Hippocampal formation (tissue), 2 donors: ENCODE measurements around the gene ITIH1.
"Not testable (repeated sequence)": the region's sequence is repeated elsewhere in the genome, so short reads cannot be mapped to it uniquely, and the experiment has no call there.

Experiments used
- DNase-seq, 2 donors: peaks; one replicate each; lab custom pipeline; 2025; lab: John Stamatoyannopoulos, UW

ITIH1 gene, protein sequence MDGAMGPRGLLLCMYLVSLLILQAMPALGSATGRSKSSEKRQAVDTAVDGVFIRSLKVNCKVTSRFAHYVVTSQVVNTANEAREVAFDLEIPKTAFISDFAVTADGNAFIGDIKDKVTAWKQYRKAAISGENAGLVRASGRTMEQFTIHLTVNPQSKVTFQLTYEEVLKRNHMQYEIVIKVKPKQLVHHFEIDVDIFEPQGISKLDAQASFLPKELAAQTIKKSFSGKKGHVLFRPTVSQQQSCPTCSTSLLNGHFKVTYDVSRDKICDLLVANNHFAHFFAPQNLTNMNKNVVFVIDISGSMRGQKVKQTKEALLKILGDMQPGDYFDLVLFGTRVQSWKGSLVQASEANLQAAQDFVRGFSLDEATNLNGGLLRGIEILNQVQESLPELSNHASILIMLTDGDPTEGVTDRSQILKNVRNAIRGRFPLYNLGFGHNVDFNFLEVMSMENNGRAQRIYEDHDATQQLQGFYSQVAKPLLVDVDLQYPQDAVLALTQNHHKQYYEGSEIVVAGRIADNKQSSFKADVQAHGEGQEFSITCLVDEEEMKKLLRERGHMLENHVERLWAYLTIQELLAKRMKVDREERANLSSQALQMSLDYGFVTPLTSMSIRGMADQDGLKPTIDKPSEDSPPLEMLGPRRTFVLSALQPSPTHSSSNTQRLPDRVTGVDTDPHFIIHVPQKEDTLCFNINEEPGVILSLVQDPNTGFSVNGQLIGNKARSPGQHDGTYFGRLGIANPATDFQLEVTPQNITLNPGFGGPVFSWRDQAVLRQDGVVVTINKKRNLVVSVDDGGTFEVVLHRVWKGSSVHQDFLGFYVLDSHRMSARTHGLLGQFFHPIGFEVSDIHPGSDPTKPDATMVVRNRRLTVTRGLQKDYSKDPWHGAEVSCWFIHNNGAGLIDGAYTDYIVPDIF

DNA sequence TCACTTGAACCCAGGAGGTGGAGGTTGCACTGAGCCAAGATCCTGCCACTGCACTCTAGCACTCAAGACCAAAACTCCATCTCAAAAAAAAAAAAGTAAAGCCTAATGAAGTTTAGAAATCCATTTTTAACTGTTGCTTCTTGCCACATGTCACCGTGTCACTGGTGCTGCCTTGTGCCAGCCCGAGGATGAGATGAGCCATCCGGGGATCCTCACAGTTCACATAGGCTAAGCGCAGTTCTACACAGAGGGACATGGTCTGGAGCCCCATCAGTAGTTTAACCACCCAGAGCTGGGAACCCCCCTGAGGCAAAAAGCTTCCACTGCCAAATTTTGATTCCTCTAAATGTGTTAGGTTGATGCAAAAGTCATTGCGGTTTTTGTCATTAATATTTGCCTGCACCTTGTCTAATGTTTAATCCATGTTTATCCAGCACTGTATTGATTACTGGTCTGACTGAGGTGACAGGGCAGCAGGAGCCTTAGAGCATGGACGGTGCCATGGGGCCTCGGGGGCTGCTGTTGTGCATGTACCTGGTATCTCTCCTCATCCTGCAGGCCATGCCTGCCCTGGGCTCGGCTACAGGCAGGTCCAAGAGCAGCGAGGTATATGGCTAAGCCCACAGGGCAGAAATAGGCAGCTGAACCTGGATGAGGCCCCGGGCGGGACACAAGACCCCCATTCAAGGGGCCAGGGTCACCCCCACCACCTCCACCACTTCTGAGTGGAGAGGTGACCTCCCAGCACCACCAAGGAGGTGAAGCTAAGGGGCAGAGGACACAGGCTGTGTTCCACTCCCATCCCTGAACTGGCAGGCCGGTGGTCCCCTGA, at the start of gene ITIH1:
Gene ITIH1, plus strand, starts transcription at position 473 of the 832 bp plus-strand sequence. Its CDS starts 17 bp downstream, at position 490.
- no peak for DNase-seq

DNA sequence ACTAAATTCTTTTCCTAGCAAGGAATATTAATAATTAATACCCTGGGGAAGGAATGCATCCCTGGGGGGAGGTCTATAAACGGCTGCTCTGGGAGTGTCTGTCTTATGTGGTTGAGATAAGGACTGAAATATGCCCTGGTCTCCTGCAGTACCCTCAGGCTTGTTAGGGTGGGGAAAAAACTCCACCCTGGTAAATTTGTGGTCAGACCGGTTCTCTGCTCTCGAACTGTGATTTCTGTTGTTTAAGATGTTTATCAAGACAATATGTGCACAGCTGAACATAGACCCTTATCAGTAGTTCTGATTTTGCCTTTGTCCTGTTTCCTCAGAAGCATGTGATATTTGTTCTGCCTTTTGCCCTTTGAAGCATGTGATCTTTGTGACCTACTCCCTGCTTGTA, 48.6 kb upstream of the ITIH1 start:
- DNase-seq, result not testable (repeated sequence)

DNA sequence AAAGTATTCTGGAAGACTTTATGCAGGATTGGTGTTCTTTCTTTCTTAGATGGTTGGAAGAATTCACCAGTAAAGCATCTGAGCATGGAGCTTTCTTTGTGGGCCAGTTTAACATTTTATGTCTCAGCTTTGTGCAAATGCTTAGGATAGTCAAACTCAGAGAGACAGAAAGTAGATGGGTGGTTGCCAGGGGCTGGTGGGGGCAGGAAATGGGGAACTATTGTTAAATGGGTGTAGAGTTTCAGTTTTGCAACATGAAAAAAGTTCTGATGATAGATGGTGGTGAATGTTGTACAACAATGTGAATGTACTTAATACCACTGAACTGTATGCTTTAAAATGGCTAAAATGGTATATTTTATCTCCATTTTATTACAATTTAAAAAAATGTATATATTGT, 46.7 kb upstream of the ITIH1 start:
- no peak for DNase-seq

DNA sequence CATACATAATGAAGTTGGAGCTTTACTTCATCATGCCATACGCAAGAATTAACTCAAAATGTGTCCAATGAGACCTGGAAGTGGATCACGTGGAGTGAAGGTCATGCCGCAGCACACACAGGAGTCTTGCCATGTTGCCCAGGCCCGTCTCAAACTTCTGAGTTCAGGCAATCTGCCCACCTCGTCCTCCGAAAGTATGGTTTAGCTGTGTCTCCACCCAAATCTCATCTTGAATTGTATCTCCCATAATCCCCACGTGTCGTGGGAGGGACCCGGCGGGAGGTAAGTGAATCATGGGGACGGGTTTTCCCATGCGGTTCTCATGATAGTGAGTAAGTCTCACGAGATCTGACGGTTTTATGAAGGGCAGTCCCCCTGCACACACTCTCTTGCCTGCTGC, 45.8 kb upstream of the ITIH1 start:
- no peak for DNase-seq

DNA sequence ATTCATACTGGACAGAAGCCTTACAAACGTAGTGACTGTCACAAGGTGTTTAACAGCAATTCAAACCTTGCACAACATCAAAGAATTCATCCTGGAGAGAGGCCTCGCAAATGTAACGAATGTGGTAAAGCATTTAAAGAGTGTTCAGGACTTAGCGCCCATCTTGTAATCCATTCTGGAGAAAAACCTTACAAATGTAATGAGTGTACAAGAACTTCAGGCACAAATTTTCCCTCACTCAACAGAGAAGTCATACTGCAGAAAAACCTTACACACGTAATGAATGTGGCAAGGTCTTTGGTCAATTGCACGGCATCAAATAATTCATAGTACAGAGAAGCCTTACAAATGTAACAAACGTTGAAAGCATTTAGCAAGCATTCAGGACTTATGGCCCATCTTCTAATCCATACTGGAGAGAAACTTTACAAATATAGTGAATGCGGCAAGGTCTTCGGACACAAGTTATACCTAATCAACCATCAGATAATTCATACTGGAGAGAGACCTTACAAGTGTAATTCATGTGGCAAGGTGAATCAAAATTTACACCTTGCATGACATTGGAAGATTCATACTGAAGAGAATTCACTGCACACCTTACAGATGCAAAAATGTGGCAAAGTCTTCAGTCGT, 44.0 kb upstream of the ITIH1 start:
- no peak for DNase-seq

DNA sequence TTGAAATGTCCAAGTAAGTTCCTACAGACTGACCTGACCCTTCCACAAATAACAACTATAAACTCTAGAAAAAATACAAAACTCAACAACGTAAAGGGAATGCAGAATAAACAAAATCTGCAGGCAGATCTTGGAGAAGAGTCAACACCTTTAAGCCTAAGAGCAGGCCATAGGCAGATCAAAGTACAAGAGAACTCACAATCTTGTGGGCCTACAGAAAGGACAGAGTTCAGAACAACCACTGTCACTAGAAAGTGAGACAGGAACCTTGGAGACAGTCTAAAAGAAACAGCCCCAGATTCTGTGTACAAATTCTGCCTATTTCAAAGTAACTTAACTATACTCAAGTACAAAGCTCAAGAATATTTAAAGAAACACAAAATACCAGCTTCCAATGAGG, 37.7 kb upstream of the ITIH1 start:
- no peak for DNase-seq

DNA sequence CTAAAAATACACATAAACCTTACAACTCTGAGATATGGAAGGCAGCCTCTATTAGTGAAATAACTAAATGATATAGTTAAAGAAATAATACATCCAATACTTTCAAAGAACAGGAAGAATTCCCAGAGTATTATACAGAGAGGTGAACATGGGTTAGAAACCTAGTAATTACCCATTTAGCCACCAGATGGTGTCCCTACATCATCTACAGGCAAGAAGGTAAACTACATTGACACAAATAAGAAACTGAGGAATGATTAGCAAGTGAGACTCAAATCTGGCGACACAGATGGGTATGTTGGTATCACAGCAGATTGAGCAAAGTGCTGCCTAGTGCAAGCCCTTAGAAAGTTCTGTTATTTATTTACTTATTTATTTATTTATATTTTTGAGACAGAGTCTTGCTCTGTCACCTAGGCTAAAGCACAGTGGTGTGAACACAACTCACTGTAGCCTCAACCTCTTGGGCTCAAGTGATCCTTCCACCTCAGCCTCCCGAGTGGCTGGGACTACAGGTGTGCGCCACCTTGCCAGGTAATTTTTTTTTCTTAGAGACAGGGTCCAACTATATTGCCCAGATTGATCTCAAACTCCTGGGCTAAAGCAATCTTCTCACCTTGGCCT, 34.9 kb upstream of the ITIH1 start:
- DNase-seq, result no peak

DNA sequence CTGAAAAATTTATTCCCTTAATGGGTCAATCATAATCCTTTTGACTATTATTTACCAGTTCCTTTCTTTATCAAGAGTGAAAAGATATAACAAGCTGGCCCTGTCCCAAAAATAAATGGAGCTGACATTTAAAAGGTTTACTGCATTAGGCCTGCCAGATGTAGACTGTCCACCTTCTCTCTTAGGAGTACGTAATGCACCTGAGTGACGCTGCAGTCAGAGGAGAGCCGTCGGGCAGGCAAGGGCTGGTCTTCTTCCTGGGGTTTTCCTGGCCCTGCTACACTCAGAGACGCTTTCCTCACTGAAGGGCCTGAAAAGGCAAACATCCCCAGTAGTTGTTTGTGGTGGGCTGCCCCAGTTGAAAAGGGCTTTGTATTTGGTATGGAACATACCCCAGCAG, 34.2 kb upstream of the ITIH1 start:
- DNase-seq, result no peak

DNA sequence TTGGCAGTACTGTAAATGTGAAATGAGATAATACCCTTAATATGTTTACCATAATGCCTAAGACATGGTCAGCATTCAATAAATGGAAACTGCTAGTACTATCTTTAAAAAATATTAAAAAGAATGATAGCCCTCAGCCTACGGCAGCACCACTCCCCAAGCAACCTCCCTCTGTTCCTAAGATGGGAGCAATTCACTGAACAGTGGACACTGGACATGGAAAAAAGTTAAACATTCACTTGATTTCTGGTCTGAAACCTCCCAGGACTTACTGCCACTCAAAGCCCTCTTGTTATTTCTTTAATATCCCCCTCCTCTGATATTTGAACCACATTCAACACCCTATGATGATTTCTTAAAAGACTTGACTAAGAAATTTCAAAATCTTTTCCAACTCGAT, 33.7 kb upstream of the ITIH1 start:
- DNase-seq, result no peak

DNA sequence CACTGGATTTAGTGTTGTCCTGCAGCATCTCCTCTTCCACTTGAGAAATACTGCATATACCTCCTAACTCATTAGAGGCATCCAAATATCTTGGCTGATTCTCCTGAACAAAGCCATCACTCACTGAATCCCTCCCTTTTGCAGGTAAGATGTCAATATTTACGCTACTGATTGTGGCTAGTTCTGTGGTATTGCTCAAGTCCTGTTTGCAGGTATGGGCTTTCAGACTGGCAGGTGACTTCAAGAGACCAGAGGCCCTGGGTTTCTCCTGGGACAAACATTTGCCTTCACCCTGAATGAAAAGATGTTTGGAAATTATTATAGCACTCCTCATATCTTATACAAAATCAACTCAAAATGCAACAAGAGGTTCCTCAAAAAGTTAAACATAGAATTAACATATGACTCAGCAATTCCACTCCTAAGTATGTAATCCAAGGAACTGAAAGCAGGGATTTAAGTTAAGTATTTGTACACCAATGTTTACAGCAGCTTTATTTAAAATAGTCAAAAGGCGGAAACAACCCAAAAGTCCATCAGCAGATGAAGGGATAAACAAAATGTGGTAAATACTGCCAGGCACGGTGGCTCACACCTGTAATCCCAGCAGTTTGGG, 25.2 kb upstream of the ITIH1 start:
- DNase-seq, result no peak

DNA sequence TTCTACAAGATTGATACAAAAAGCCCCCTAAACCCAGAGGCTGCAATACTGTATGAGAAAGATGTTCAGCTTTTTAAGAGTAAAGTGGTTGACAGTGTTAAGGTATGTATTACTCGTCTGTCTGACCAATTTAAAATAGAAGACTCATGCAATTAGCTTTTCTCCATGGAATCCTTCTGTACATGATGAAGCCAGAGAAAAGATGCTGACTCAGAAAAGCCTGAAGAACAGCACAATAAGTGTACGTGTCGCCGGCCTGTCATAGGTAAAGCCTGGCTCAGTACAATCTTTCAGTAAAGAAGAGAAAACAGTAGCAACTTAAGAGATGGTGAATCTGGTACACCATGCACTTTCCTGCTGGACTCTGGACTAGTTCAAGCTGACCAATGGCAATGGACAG, 23.0 kb upstream of the ITIH1 start:
- no peak for DNase-seq

DNA sequence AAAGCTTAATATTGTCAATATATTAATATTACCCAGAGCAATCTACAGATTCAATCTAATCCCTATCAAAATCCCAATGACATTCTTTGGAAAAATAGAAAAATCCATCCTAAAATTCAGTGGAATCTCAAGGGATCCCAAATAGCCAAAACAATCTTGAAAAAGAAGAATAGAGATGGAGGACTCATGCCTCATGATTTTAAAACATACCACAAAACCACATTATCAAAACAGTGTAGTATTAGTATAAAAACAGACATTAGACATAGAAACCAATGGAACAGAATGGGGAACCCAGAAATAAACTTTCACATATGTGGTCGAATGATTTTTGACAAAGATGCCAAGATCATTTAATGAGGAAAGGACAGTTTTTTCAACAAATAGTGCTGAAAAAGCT, 21.3 kb upstream of the ITIH1 start:
- DNase-seq, result no peak

DNA sequence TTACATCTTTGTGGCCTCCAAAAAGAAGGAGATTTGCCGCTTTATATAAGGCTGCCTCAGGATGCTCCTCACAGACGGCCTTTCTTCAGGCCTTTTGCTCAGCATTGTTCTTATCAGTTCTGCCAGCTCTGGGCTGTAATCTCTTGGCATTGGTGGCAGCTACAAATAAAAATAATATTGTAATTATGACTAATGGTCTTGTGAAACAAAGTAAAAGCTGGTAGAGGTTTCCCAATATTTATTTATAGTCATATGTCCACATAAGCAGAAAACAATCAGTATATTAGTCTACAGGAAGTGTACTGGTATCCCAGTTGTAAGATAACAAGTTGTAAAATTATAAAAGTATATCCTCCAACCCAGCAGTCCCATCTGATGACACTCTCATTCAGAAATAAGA, 13.9 kb upstream of the ITIH1 start:
- no peak for DNase-seq

DNA sequence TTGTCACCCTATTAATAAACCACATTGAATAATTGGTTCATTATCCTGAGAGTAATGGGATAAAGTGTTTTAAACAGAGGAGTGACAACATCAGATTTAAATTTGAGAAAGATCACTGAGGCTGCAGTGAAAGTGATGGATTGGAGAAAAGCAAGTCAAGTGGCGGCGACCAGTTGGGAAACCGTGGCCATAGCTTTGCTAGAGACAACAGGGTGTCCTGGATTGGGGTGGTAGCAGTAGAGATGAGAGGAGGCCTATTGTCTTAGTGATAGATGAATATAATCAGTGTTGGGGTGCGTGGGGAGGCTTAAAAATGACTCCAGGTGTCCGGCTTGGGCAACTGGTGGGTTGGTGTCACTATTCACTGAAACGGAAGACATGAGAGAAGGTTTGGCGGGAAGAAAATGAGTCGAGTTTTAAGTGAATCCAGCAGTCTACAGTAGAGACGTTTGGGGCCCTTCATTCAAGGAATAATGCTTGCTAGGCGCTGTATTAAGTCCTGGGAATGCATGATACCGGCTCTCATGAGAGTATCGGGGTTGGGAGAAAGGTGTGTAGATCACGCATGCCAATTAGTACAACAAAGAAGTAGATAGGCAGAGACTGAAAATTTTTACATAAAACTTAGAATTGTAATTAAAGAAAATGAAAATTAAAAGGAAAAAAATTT, 7.5 kb upstream of the ITIH1 start:
- no peak for DNase-seq

DNA sequence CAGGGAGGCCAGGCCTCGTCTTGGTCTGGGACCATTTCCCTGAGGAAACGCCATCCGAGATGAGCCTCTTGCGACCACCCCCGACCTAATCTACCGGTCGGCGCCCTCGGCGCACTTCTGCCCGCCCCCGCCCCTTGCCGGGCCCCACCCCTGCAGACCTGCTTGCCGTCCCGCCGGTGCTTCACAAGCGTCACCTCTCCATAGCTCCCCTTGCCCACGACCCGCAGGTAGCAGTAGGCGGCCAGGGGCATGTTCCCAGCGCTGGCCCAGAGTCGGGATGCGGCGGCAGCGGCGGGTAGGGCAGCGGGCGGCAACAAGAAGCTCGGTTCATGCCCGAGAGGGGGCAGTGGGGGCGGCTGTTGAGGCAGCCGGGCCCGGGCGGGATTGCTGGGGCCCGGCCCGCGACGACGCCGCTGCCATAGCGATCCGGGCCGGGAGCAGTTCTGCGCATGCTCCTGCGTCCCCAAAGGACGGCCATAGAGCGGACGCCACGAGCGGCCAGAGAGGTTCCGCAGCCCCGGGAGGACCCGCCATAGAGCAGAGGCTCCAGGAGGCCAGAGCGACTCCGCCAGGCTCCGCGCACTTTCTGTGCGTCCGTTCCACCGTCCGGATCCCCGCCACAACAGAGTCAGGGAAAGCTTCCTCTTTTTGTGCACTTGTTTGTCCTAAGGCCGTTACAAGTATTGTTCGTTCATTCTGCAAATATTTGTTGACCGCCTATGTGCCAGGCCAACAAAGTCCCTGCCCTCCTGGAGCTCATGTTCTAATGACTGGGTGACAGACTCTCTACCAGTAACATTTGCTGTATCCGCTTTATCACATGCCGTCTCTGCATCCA, 6.7 kb upstream of the ITIH1 start, which contains the start of gene NEK4:
Gene NEK4, minus strand, starts transcription at position 445 of the 838 bp plus-strand sequence. Its CDS starts 194 bp downstream, at position 251.
- peak; percentile 88 to 90 for DNase-seq

DNA sequence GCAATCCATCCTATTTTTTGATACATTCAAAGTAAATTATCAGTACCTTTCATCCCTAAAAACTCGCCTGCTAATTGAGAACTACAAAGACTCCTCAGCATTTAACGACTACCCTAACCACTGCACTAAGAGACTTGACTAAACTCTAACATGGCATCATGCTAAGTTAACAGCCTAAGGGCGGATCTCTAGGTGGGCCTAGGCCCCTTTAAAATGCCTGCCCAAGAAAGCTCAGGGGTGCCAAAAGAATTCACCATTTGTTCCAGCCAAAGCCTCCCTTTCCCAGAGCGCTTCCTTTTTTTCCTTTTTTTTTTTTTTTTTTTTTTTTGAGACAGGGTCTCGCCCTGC, 6.1 kb upstream of the ITIH1 start:
- no peak for DNase-seq

DNA sequence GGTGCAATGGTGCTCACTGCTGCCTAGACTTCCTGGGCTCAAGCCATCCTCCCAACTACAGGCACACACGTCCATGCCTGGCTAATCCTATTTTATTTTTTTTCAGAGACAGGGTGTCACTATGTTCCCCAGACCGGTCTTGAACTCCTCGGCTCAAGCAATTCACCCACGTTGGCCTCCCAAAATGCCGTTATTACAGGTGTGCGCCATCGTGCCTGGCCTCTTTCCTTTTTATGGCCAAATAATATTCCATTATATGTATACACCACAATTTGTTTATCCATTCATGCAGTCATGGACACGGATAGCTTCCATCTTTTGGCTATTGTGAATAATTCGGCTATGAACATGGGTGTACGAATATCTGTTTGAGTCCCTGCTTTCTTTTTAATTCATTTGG, 5.7 kb upstream of the ITIH1 start:
- no peak for DNase-seq

DNA sequence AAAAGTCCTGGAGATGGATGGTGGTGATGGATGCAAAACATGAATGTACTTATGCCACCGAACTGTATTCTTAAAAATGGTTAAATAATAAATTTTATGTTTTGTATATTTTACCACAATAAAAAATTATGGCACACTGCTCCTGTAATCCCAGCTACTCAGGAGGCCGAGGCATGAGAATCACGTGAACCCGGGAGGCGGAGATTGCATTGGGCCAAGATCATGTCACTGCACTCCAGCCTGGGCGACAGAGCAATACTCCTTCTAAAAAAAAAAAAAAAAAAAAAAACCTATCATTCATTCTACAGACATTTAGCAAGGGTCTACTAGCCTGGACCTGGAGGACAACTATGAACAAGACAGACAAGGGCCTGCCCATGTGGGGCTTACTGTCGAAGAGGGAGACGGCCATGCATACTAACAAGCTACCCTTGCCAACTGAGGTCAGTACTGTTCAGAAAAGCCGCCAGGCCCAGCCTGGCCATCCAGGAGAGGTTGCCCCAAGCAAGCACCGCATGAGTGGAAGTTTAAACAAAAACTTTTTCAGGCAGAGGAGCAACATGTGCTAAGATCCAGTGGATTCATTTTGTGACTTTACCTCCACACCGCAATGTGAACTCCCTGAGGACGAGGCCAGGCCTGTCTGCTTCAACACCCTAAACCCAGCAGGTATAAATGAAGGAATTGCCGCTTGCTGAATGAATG, 3.9 kb upstream of the ITIH1 start:
- DNase-seq, result no peak
